Stimulated activated CD8-positive, alpha-beta memory T cell treated with anti-CD3 and anti-CD28 coated beads, Interleukin-12 subunit alpha, Interleukin-12 subunit beta, amount 100 ng/mL, for 24 hours (primary cell): ENCODE measurements around the gene CACNA2D2.

Source experiments
- DNase-seq: peaks from one replicate; pipeline ENCODE4 v3.0.0-alpha.2; 2020; ENCODE audit errors: extremely low read depth

Gene CACNA2D2

DNA sequence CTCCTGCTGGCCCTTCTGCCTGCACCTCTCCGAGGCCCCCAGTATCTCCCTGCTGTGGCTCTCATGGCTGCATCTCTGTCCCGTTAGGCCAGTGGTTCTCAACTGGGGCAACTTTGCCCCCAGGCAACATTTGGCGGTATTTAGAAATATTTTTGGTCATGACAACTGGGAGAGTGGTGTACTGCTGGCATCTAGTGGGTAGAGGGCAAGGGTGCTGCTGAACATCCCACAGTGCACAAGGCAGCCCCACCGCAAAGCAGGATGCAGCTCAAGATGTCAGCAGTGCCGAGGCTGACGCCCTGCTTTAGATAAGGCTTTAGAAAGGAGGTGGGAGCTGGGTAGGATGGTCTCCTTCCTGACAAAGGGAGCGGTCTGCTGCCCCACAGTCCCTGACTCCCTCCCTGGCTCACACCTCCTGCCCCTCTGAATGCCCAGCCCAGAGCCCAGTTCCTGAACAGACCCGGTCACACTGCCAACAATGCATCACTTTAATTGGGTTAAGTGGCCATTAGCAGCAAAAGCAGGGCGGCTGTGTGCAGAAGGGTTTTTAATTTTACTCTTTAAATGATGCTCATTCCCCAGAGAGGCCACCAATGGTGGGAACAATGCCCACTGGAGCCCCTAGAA lies 75.3 kb downstream of the CACNA2D2 start:
- DNase-seq: no peak

- no peak for DNase-seq
Measured at GRCh38 chr3:50427217-50427616, 76.2 kb downstream of the CACNA2D2 start.

DNA sequence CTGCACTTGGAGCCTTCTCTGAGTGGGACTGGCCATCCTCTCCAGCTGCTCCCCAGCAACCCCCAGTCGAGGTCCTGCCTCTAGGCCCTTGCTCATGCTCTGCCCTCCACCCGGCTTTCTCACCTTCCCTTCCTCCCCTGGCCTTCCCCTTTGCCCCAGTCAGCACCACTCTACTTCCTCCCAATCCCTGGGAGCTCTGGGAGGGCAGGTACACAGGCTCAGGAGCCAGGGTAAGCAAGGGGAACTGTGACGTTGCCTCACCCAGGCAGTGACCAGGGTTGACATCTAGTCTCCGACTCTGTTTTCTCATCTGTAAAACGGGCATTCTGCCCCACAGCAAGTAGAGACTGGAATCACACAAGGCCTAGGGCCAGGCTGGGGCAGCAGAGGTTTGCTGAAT lies 77.5 kb downstream of the CACNA2D2 start:
- no peak for DNase-seq

DNA sequence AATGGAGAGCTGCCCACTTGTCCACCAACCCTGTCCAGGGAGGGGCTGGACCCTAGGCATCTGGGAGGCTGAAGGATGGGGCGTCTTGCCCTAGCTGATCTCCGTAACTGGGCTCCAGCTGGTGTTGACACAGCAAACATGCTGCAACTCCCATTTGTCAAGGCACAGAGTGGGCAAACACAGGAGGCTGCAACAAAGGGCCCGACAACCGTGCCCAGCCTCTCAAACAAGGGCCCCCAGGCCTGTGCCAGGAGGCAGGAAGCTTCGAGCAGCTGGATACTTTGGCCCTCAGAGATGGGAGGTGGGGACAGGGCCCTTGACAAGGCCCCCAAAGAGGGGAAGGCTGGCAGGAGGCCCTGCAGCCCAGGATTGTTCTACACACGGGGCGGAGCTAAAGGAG lies 79.9 kb downstream of the CACNA2D2 start:
- no peak for DNase-seq

DNA sequence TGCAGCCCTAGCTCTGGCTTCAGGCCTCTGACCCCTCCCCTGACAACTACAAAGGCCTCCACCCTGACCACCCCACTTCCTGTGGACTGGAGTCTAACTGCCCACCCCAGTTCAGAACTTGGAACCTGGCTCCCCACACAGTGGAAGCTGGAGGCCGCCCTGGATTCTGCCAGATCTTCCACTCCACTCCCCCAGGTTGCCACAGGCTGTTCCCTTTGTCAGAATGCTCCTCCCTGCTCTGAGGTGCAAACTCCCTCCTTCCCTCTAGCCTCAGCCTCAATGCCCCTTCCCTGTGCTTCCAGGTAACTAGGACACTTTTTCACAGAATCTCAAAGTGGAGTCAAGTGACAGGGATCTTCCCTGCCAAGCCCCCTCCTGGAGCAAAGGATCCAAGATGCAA lies 81.3 kb downstream of the CACNA2D2 start:
- no peak for DNase-seq

GRCh38 chr3:50419595-50420370 lies 83.7 kb downstream of the CACNA2D2 start:
- no peak for DNase-seq

DNA sequence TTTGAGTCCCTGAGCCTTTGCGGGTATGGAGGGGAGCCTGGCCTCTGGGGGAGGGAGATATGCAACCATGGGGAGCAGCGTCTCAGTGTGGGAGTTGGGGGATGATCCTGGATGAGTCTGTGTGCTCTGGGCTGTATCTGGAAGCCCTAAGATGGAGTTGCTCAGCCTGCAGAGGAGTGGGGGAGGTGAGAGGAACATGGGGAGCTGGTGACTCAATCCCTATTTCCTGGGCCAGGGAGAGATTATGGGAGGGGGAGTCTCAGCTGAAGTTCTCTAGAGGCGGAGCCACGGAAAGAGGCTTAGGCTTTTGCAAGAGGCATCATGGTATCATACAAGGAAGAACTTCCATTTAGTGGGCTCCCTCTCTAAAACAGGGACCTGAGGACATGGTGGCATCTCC lies 84.6 kb downstream of the CACNA2D2 start:
- DNase-seq: no peak

DNA sequence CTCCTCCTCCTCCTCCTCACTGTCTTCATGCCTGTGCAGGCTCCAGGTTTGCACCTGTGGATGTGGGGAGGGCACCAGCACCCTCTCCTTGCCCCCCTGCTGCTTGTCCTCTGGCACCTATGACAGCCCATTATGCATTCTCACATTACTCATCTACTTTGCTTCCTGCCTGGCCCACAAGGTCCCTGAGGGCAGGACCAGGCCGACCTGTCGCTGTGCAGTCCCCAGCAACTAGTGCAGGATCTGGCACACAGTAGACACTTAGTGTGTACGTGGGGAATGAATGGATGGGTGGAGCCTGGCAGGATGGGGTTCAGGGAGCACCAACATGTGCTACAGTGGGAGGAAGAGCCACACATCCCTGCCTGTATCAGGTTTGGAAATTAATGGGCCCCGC lies 85.8 kb downstream of the CACNA2D2 start:
- no peak for DNase-seq

DNA sequence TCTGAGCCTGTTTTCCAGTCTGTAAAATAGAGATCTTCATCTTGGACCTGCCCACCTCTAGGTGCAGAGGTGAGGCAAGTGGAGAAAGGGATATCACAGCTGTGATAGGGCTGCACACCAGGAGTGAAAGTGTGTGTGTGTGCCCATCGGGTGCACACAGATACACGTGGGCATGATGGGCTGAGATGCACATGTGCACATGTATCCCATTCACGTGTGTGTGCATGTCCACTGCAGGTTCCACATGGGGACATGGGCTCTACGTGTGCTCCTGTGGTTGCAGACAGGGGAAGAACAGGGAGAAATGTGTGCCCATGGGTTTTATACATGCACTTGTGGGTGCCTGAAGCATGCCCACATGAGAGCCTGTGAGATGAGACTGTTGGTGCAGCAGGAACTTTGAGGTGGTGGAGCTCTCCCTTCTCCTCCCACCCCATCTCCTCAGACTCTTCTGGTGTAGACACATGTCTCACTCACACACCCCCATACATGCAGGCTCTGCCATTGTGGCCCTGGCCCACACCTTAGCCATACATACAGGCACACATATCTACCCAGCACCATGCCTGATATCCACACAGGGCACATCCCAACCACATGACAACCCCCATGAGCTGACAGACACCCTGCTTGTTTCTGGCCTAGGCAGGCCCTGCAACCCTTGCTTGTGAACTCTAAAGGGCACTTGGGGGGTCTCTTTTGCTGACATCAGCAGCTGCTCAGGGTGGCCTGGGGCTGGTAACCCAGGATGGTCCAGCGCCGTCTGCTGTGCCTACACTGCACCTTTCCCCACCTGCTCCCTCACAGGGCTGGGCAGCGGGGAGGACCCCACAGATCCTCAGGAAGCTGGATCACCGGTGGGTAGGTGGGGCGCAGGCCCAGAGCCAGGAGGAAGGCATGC lies 86.4 kb downstream of the CACNA2D2 start:
- no peak for DNase-seq

GRCh38 chr3:50415816-50416215 lies 87.6 kb downstream of the CACNA2D2 start:
- no peak for DNase-seq

DNA sequence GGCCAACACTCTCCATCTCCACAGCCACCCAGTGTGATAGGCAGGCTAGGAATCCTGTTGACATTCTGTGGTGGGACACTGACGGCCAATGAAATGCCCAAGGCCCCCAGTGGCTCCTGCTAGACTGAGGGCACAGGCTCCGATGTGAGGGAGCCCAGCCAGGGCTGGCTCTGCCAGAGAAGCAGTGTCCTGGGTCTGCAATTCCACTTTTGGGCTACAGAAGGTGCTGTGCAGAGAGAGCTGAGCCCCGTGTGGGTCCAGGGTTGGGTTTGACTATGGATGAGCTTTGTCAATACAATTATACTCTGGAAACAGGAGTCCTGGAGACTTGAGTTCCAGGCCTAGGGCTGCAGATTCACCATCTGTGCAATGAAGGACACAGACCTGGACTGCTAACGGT lies 88.4 kb downstream of the CACNA2D2 start:
- DNase-seq: no peak

DNA sequence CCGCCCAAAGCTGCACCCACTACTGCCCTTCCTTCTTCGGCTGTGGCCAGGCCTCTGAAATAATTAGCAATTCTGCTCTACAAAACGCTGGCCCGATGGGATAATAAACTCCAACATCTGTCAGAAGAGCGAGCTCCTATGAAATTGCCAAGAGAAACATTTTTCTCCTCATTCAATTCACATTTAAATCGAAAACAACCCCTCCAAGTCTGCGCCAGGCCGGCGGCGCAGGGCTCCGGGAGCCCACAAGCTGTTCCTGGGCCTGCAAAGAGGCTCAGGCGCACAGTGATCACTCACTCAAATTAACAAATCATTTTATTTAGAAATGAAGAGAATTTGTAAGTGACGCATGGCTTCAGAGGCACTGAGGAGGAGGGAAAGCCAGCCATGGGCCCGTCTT lies 88.8 kb downstream of the CACNA2D2 start:
- DNase-seq: no peak

GRCh38 chr3:50412231-50412754 lies 91.1 kb downstream of the CACNA2D2 start:
- DNase-seq: no peak

GRCh38 chr3:50411229-50411628 lies 92.2 kb downstream of the CACNA2D2 start:
- DNase-seq: no peak

DNA sequence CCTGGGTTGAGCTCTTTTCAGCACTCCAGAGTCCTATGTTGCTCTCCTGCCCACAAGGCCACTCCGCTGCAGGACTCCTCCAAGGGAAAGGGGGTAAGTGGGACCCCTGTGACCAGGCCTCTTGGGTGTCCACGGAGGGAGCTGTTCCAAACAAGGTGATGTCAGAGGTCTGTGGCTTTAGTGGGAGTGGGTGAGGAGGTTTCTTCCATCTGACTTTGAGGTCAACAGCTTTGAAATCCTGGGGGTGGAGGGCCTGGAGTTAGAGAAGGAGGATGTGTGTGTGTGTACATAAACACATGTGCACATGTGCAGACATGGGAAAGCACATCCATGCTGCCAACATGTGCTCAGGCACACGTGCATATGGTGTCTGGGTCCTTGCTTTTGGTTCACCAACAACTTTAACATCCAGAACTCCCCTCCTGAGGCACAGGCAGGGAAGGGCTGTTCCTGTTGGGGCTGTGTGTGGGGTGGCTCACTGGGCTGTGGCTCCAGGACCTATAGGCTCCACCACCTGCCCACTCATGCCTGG lies 92.8 kb downstream of the CACNA2D2 start:
- DNase-seq: no peak

- DNase-seq: no peak
Measured at GRCh38 chr3:50410185-50410584, 93.2 kb downstream of the CACNA2D2 start.

DNA sequence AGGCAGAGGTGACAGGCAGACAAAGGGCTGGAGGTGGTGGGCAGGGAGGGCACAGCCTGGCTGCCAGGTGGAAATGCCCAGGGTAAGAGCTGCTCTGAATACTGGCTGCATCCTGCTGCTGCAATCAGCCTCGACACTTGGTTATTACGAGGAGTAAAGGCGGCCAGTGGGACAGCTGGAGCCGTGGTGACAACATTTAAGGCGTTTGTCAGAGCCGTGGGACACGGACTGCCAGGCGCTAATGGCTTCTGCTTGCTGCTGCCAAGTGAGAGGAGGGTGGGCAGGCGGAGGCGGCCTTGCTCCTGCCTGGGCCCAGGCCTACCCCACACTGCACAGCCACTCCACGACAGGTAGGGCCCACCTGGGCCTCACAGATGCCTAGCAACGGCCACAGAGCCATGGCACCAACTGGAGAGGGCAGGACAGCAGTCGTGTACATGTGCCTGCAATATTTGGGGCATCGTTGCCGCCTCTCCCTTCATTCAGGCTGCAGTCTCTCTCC lies 94.9 kb downstream of the CACNA2D2 start:
- no peak for DNase-seq

GRCh38 chr3:50406487-50406886 lies 96.9 kb downstream of the CACNA2D2 start:
- DNase-seq: no peak

- no peak for DNase-seq
Measured at GRCh38 chr3:50405249-50405648, 98.2 kb downstream of the CACNA2D2 start.

GRCh38 chr3:50401978-50402595 lies 101.3 kb downstream of the CACNA2D2 start:
- no peak for DNase-seq

DNA sequence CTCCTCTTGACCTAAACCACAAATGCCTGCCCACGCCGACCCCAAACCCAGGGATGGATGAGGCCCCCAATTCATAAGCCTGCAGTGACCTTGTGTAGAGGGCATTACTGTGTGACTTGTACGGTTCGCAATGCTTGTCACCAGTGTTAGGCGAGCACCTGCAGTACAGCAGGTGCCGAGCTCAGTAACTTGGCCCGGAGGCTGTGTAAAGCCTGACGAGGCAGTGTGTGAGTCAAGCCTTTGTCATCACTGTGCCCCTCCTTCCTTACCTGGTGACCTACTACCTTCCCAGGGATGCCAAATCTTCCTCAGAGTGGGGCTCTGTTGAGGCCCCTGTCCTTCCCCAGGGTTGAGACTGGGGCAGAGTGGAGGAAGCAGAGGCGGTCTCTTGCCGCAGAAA lies 106.9 kb downstream of the CACNA2D2 start:
- DNase-seq: no peak
